Ovary (tissue), 9 donors: ENCODE results near the gene ARF5. TPM values are rescaled to one million over a fixed set of nuclear protein-coding genes. Genes with fewer than 3 reads are reported as not detected.

Experiments
- DNase-seq, 5 donors: peaks; one replicate each; pipeline ENCODE4 v3.0.0-alpha.2; 2019 to 2020
- H3K27ac ChIP-seq, 2 donors: fragments of 200-600 bp; one replicate each; pipeline versions ENCODE4 v1.5.1 to v1.8.0; 2019 to 2022
- H3K27me3 ChIP-seq: fragments of 200-600 bp; one replicate; pipeline ENCODE4 v1.8.0; 2022
- H3K36me3 ChIP-seq: fragments of 200-600 bp; sonication (generic); one replicate; pipeline ENCODE4 v1.5.1; 2019
- H3K4me1 ChIP-seq: one replicate; pipeline ENCODE4 v1.8.1; 2013; ENCODE audit warnings: mild to moderate bottlenecking, moderate library complexity; ENCODE audit not compliant: insufficient read depth
- H3K4me3 ChIP-seq: fragments of 200-600 bp; sonication (generic); one replicate; pipeline ENCODE4 v1.5.1; 2017
- H3K9me3 ChIP-seq, 2 donors: fragments of 200-600 bp in 1 of 2; sonication (generic) in 1 of 2; one replicate each; pipeline versions ENCODE4 v1.5.1 to v1.8.1; 2013 to 2019; ENCODE audit warnings: mild to moderate bottlenecking in 1 of 2, moderate library complexity in 1 of 2
- EP300 ChIP-seq: sonication (generic); formaldehyde crosslinking; IDR thresholded peaks from one replicate; pipeline ENCODE4 v1.6.1; 2017; ENCODE audit warnings: antibody characterized with exemption
- POLR2A ChIP-seq: fragments of 450-650 bp; IDR thresholded peaks from one replicate; pipeline ENCODE4 v1.6.1; 2017; ENCODE audit warnings: antibody characterized with exemption, mild to moderate bottlenecking, moderate library complexity
- WGBS, 3 donors: extraction: QIAGEN DNeasy Blood & Tissue Kit in 1 of 3; methylation state at CpG; one replicate each; pipeline versions ENCODE4 v1.1.5 to v1.1.7; 2013 to 2017; 5-methylcytosine and 5-hydroxymethylcytosine counted together
- intact Hi-C, 4 donors: fragments of 100-400 bp; cut with DNase I; formaldehyde crosslinking; loops; one replicate each; pipeline versions ENCODE4 v1.11.0 to v1.15.1; 2022 to 2023
- polyA plus RNA-seq, 2 donors: library from polyadenylated mRNA; stranded (reverse); fragments of 200-250 nt in 1 of 2; fragments of 350-450 nt in 1 of 2; fragmentation: Illumina TruSeq in 1 of 2; extraction: RNeasy Lipid Tissue Mini Kit (QIAGEN cat#74804) in 1 of 2; gene quantifications; one replicate each; pipeline ENCODE4 v1.2.3, GENCODE V29; 2013 to 2014
- total RNA-seq, 7 donors: library from RNA; depleted of rRNA in 2 of 7; stranded (reverse); fragments of >200 nt in 2 of 7; fragmentation: NEBNext Ultra II Directional in 3 of 7; extraction: Animal tissue kit (Norgen Biotek cat#: 25700) in 3 of 7; gene quantifications; one replicate each; pipeline versions ENCODE4 v1.1.0 to v1.2.4, GENCODE V29; 2016 to 2023
- TF ChIP-seq, protein P1 (sequence below), 3 donors: fragments of 450-650 bp in 2 of 3; fragments of 200-600 bp in 1 of 3; IDR thresholded peaks; one replicate each; pipeline versions ENCODE4 v1.5.1 to v1.8.0; 2016 to 2022; ENCODE audit warnings: antibody characterized with exemption in 3 of 3, mild to moderate bottlenecking in 1 of 3
- donor health status: DM: no; HTN: no; CAD: no; lungs with moderate emphysema.
- donor health status: DM: no; HTN: no; CAD: no.
- donor health status: Bipolar disorder and iron deficiency.
- donor health status: DM: yes; HTN: yes; CAD: no.
- donor health status: DM: no; HTN: no; CAD: no.
- donor health status: DM: yes; HTN: yes; CAD: no.

ARF5 gene
- total and polyA plus RNA-seq, 9 donors: 87.8 to 147 (median 103) TPM

DNA sequence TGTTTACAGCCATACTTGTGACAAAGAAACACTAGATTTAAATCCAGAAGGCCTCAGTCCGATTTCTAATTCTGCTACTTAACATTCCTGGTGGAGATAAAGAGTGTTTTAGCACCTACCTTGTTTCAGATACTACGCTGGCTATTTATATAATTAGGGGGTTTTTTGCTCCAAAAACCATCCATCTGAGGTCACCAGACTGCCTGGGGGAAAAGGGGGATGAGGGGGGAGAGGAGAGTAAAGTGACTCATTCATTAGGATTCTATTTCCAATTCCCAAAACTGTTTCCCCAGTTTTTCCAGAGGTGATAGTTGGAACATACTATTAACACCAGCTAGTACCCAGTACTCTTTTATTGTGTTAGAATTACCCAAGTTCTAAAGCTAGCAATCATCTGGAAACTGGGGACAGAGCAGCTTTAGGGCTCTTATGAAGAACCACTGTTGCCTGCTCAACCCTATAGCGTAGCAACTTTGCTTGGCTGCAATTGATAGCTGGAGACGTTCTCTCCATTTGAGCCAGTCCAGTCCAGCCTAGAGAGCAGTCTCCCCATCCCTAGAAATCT is 9.4 kb upstream of the ARF5 start:
- Histone ChIP-seq H3K36me3 (no peaks in the 10 kb centered on the region), H3K27ac (no peak overlapping the region), H3K27me3 (no peaks in the 10 kb centered on the region)

DNA sequence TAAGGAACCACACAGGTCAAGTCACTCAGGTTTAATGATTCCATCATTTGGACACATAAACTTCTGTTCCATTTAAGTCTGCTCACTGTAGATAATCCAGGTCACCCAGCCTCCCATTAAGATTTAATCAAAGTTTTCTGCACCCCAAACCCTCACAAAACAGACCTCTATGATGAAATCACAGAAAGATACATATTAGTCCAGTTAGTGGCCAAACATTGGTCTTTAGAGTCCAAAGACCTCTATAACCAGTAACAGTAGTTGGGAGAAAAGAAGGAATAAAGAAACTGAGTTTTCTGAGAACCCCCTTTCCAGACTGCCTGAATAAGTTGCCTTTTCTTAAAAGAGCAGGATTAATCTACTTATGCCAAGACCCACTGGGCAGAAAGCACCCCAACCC is 7.6 kb upstream of the ARF5 start:
- H3K4me1 ChIP-seq: peaks cover 15% of the 10 kb centered on the region

More for the DNA sequence above, 9.4 kb upstream of the ARF5 start:
- Histone ChIP-seq H3K9me3 (no peaks in the 10 kb centered on the region), H3K4me3 (no peak overlapping the region), H3K4me1 (peaks cover 6% of the 10 kb centered on the region)
- 67 to 69% (median 68%) methylated on average over 4 of the region's 4 CpGs for WGBS, 3 donors
- TF ChIP-seq EP300: no peak
- TF ChIP-seq, protein P1, sequence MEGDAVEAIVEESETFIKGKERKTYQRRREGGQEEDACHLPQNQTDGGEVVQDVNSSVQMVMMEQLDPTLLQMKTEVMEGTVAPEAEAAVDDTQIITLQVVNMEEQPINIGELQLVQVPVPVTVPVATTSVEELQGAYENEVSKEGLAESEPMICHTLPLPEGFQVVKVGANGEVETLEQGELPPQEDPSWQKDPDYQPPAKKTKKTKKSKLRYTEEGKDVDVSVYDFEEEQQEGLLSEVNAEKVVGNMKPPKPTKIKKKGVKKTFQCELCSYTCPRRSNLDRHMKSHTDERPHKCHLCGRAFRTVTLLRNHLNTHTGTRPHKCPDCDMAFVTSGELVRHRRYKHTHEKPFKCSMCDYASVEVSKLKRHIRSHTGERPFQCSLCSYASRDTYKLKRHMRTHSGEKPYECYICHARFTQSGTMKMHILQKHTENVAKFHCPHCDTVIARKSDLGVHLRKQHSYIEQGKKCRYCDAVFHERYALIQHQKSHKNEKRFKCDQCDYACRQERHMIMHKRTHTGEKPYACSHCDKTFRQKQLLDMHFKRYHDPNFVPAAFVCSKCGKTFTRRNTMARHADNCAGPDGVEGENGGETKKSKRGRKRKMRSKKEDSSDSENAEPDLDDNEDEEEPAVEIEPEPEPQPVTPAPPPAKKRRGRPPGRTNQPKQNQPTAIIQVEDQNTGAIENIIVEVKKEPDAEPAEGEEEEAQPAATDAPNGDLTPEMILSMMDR (IDR thresholded peaks at IDR 0.05): no peak
- TF ChIP-seq POLR2A: no peak
- intact Hi-C loops: loop anchor here in 1 of 4 donors (5.0 kb wide), 1 partner anchor 626 kb away; no protein-coding TSS in a partner anchor
- DNase-seq: no peak

DNA sequence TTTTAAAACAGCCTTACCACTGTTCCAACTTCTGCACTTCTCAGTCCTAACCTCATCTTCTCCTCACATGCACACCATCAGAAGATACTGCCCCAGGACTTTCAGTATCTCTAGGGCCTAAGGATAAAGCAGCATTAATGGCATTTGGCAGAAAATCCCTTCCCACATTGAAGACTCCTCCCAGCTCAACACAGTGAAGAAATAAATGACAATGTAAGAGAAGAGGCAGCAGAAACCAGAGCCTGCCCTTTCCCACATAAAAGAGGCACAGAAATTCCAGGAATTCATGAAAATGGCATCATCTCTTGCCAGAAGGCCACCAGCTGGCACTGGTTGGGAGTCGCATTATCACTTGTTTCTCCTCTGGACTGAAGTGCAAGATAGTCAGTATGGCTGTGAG is 6.5 kb upstream of the ARF5 start:
- TF ChIP-seq EP300 (no peak), POLR2A (no peak)
- TF ChIP-seq, protein P1 (IDR thresholded peaks at IDR 0.05): no peak
- no peaks in the 10 kb centered on the region for H3K27me3 ChIP-seq
- intact Hi-C loops: loop anchor here in 2 of 4 donors (10.0 kb wide), 2 partner anchors 73 to 187 kb away; partner anchors contain the start of genes SND1 (in 1 of the 2) and ZNF800 (in 1 of the 2)
- WGBS, 3 donors: 60 to 91% (median 62%) methylated on average over 1 of the region's 1 CpG
- H3K4me3 ChIP-seq: no peak overlapping the region
- DNase-seq: no peak
- no peaks in the 10 kb centered on the region for H3K9me3 ChIP-seq
- H3K4me1 ChIP-seq: peaks cover 16% of the 10 kb centered on the region
- H3K36me3 ChIP-seq: no peaks in the 10 kb centered on the region
- no peak overlapping the region for H3K27ac ChIP-seq

More for the DNA sequence above, 7.6 kb upstream of the ARF5 start:
- Histone ChIP-seq H3K4me3 (no peak overlapping the region), H3K9me3 (no peaks in the 10 kb centered on the region), H3K36me3 (no peaks in the 10 kb centered on the region), H3K27ac (no peak overlapping the region), H3K27me3 (no peaks in the 10 kb centered on the region)
- no peak for TF ChIP-seq POLR2A
- TF ChIP-seq, protein P1 (IDR thresholded peaks at IDR 0.05): no peak
- TF ChIP-seq EP300: no peak
- intact Hi-C loops: loop anchor here in 2 of 4 donors (10.0 kb wide), 2 partner anchors 74 to 186 kb away; partner anchors contain the start of genes SND1 (in 1 of the 2) and ZNF800 (in 1 of the 2)
- DNase-seq: no peak

DNA sequence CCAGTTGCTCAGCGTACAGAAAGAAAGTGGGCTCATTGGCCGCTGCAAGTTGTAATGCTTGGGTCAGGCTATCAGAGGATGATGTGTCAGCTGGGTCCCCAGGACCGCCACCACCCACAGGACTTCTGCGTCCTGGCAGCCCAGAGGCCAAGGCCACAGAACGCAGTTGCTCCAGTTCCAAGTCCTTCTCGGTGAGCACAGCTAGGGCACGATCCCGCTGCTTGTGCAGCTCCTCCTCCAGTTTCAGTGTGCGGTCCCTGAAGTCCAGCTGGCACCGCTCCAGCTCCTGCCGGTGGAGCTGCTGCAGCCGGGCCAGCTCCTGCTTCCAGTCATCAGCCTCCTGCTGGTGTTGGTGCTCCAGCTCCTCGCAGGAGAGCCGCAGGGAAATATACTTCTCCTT is 5.8 kb upstream of the ARF5 start:
- Histone ChIP-seq H3K4me1 (peaks cover 16% of the 10 kb centered on the region), H3K4me3 (no peak overlapping the region), H3K27me3 (no peaks in the 10 kb centered on the region), H3K9me3 (no peaks in the 10 kb centered on the region), H3K36me3 (no peaks in the 10 kb centered on the region), H3K27ac (no peak overlapping the region)
- TF ChIP-seq EP300 (no peak), POLR2A (no peak)
- TF ChIP-seq, protein P1 (IDR thresholded peaks at IDR 0.05): no peak
- peak; percentile 70 to 90 (median 78) for DNase-seq
- WGBS, 3 donors: 16 to 32% (median 22%) methylated on average over 14 of the region's 14 CpGs
- intact Hi-C loops: loop anchor here in 2 of 4 donors (10.0 kb wide), 2 partner anchors 72 to 188 kb away; partner anchors contain the start of genes SND1 (in 1 of the 2) and ZNF800 (in 1 of the 2)
